DMS53 treated with DMSO at 0.1 percent for 48 hours (cell line): Measurements from ENCODE around the gene DGKD.

Experiments used
- DNase-seq: peaks from one replicate; lab custom pipeline; 2025; ENCODE audit not compliant: unreplicated experiment; lab: John Stamatoyannopoulos, UW

Gene DGKD

GRCh38 chr2:233411162-233411561 is 56.9 kb downstream of the DGKD start:
- no peak for DNase-seq

DNA sequence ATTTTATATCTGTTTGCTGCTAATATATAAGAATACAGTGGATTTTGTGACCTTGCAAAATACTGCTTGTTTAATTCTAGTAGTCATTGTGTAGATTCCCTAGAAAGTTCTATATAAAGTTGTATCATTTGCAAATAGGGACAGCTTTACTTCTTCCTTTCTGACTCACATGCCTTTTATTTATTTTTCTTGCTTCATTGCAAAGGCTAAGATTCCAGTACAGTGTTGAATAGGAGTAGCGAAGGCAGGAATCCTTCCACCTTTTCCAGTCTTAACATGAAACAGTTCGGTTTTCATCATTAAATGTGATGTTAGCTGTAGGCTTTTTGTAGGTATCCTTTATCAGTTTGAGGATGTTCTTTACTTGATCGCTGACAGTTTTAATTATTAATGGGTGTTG is 58.1 kb downstream of the DGKD start:
- DNase-seq, result no peak

DNA sequence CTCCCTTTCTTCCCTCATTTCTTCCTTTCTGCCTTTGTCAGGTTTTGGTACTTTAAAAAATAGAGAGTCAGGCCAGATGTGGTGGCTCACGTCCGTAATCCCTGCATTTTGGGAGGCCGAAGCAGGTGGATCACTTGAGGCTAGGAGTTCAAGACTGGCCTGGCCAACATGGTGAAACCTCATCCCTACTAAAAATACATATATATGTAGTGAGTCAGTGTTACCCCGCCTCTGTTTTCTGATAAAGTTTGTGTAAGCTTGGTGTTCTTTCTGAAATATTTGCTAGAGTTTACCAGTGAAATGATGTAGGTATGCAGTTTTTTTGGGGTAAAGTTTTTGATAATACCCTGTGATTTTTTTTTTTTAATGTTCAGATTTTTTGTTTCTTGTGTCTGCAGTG is 58.8 kb downstream of the DGKD start:
- no peak for DNase-seq

DNA sequence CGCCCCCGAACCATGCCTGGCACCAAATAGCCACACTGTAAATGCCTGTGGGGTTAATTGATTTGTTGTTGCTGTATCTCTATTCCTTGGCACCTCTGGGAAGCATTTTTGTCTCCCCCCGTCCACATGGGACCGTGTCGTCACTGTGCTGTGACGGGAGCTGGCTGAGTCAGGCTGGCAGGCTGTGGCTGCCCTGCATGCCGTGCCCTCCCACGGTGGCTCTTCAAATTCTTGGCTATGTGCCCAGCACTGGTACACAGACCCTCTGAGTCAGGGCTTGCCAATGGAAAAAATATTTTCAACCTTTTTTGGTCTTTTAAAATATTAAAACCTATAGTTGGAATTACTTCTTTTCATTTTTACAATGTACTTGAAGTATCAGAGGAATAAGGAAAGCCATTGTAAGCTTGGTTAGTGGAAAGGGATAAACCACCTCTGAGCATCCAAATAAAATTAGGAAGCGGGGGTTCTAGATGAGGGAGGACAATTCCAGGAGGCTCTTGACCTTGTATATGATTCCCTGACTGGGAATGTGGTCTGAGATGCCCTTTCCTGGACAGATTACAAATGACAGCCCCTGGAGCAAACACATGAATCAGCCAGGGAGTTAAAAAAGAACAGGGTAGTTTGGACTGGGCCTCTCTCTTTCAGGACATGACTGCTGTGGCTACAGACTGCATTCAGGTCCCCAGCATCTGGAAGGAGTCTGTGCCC is 59.4 kb downstream of the DGKD start:
- no peak for DNase-seq

- DNase-seq, result no peak
Measured at GRCh38 chr2:233414273-233414654, 60.0 kb downstream of the DGKD start.

GRCh38 chr2:233414777-233415570 is 60.7 kb downstream of the DGKD start:
- no peak for DNase-seq

DNA sequence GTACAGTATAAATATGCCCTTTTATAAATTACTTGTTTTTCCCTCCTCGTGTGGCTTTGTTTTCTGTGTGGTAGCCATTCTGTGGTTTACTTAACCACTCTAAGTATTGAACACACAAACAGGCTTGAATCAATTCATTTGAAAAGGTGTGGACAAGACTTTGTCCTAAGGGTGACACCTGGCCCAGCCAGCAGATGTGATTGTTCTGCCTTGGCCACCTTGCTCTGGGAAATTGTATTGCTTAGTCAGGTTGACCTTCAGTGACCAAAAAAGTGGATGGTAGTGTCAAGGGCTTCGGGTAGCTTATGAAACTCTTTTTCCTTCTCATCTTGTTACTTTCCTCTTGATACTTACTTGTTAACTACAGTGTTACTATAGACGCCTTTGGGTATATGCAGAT is 61.9 kb downstream of the DGKD start:
- no peak for DNase-seq

- no peak for DNase-seq
Measured at GRCh38 chr2:233416706-233417105, 62.4 kb downstream of the DGKD start.

GRCh38 chr2:233417282-233417681 is 63.0 kb downstream of the DGKD start:
- no peak for DNase-seq

- no peak for DNase-seq
Measured at GRCh38 chr2:233418052-233418760, 63.9 kb downstream of the DGKD start.

DNA sequence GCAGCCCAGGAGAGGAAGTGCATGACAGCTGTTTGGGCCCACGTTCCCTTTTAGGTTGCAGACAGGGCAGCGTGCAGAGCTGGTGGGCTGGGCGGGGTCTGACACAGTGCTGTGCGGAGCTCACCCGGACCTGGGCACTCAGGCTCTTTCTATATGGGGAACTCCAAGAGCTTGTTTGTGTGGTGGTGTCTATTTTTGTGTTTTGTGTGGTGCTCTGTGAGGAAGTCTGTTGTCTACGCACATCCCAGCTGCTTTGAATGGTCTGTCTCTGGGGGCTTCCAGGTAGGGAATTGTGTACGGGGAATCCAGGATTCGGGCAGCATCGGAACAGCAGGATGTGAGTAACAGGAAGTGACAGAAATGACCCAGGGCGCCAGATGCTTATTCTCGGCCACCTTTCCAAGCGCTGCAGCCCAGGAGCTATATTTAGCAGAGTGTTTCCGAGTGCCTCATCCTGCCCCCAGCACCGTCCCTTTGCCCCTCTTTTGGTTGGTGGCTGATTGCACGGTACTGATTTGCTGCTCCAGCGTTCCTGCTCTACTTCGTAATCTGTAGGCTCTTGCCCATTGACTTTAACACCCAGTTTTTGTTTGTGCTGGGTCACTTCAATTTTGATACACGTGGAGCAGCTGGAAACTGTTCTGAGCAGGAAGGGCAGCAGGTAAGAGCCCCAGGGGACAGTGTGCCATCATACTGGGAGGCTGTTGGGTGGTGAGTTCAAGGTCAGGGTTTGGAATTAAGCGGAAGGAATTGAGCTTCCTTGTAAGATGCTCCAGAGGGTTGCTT is 64.7 kb downstream of the DGKD start:
- DNase-seq, result no peak

DNA sequence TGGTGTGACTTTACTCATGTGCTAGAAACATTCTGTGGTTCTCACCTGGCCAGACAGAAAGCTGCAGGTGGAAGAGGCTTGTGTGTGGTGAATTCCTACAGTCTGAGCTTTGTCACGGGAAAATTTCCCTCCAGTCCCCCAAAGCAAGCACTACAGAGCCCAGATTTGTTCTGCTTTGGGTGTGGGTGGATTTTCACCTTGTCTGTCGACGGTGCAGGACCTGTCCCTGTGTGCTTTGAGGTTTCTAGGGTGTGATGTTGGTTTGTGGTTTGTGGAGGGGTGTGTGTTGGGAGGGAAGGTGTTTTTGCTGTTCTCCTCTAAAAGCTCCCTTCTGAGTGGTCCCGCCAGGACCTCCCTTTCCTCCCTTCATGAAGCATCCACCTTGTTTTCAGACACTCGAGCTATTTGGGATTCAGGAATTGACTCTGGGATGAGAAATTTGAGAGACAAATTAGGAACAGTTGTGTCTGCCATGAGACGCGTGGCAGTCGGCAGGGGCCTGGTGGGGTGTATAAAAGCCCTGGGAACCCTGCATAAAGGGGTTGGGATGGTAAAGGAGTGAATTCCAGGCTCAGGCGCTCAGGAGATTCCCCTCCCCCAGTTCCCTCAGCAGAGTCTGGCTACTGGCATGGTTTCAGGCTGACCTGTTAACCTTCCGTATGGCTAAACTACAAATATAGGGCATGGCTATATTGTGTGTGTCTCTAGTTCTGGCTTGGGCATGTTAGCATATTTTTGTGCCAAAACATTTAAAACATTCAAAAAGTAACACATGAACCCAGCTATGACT is 65.5 kb downstream of the DGKD start:
- no peak for DNase-seq

- DNase-seq, result no peak
Measured at GRCh38 chr2:233421091-233421816, 67.0 kb downstream of the DGKD start.

DNA sequence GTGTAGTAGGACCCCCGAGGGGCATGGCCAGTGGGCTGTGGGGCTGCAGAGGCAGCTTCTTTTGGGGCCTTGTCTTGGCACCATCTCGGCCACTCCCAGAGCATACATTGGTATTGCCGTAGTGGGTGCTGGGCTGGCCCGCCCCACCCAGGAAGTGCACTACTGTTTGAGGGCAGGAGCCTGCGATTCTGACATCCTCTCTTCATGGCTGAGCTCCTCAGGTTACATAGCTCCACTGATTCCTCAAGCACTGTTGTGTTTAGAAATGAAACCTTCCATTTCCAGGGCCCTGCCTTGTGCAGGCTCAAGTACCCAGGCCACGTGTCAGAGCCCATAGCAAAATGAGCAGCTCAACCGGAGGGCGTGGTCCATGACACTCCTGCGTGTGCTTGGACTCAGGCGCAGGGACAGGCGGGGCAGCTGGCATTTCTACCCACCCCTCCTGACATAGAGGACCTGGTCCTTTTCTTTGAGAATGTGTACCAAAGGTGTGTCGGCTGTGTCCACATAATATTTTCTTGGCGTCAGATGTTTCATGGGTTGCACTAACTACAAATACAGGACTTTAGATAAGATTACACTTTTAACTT is 67.9 kb downstream of the DGKD start:
- DNase-seq, result no peak

GRCh38 chr2:233422649-233423551 is 68.6 kb downstream of the DGKD start:
- no peak for DNase-seq

DNA sequence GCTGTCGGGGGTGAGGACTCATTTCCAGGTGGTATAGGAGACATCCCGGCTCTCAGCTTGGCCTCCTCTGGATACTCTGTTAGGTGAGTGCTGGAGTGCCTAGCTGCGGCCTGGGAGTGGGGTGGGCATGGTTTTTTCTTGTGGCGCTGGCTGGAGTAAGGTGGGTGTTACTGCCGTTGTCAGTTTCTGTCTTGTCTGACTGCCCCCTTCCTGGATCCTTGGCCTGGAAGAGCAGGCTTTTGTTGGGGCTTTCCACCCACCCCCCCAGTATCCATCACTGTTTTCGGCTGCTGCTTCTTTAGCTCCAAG is 69.2 kb downstream of the DGKD start:
- DNase-seq, result no peak

DNA sequence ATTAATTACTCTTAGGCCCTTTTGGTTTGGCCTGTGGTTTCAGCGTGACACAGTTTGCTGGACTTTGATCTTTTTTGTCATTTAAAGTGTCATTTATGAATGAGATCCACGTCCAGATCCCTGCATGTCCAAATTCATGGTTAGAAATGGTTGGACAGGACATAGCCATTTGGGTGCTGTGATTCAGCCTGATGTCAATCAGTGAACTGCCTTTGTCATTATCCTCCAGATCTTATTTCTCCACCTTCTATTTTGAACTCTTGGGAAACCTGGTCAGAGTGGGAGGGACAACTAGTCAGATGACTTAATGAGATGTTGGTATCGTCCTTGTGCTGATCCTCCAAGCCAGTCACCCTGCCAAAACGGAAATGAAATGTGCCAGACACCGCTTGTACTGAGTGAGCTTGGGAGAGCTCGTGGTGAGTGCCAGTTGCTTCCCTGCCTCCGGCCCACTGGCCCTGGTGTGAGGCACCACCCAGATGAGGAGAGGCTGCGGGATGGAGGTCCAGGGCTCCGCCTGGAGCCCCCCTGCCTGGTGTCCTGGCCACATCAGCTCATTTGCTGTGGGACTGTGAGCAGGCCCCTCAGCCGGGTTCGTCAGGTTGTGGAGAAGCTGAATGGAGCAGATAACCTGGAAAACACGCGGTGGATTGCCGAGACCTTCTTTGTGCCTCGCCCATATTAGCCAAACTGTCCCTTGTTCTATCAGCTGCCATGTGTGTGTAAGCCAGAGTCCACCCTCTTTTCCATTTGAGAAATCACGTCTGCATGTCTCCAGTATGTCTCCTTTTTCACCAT is 70.1 kb downstream of the DGKD start:
- no peak for DNase-seq
